ENCODE measurements around the gene UBR2.

DNA sequence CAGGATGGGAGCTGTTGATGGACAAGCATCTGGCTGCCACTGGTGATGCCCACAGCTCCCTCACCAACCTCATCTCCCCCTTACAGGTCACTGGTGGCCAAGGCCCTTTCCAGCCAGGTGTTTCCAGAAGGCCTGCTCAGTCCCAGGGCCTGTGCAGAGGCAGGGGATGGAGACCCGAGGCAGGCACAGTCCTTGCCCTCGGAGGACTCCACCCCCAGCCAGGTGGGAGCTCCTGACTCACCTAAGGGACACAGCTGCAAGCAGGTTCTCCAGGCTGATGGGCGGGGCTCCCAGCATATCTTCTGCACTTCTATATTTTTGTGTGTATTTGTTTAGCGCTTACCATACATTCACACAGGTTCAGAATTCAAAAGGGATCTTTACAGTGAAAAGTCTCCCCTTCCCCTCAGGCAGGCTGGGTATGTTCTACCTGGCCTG is 141.1 kb downstream of the UBR2 start:
- TF ChIP-seq ZNF44 (CRISPR knock-in tag; IDR thresholded peaks at IDR 0.05) = no peak
- TF ChIP-seq ASH2L (IDR thresholded peaks at IDR 0.05; ENCODE audit: insufficient read length, low read depth, low read length) = no peak
- no peak for TF ChIP-seq AHR (CRISPR knock-in tag; IDR thresholded peaks at IDR 0.05)
- no peak for TF ChIP-seq SMAD1 (CRISPR knock-in tag; IDR thresholded peaks at IDR 0.05; ENCODE audit: borderline replicate concordance, low read depth)
- TF ChIP-seq SALL2 (CRISPR knock-in tag; IDR thresholded peaks at IDR 0.05) = no peak
- TF ChIP-seq, protein P1, sequence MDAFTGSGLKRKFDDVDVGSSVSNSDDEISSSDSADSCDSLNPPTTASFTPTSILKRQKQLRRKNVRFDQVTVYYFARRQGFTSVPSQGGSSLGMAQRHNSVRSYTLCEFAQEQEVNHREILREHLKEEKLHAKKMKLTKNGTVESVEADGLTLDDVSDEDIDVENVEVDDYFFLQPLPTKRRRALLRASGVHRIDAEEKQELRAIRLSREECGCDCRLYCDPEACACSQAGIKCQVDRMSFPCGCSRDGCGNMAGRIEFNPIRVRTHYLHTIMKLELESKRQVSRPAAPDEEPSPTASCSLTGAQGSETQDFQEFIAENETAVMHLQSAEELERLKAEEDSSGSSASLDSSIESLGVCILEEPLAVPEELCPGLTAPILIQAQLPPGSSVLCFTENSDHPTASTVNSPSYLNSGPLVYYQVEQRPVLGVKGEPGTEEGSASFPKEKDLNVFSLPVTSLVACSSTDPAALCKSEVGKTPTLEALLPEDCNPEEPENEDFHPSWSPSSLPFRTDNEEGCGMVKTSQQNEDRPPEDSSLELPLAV (CRISPR knock-in tag; conservative IDR thresholded peaks at IDR 0.05; ENCODE audit: low read depth) = no peak
- no peak for TF ChIP-seq FOXK1 (CRISPR knock-in tag; IDR thresholded peaks at IDR 0.05; ENCODE audit: borderline replicate concordance, low read depth)
- TF ChIP-seq, protein P2, sequence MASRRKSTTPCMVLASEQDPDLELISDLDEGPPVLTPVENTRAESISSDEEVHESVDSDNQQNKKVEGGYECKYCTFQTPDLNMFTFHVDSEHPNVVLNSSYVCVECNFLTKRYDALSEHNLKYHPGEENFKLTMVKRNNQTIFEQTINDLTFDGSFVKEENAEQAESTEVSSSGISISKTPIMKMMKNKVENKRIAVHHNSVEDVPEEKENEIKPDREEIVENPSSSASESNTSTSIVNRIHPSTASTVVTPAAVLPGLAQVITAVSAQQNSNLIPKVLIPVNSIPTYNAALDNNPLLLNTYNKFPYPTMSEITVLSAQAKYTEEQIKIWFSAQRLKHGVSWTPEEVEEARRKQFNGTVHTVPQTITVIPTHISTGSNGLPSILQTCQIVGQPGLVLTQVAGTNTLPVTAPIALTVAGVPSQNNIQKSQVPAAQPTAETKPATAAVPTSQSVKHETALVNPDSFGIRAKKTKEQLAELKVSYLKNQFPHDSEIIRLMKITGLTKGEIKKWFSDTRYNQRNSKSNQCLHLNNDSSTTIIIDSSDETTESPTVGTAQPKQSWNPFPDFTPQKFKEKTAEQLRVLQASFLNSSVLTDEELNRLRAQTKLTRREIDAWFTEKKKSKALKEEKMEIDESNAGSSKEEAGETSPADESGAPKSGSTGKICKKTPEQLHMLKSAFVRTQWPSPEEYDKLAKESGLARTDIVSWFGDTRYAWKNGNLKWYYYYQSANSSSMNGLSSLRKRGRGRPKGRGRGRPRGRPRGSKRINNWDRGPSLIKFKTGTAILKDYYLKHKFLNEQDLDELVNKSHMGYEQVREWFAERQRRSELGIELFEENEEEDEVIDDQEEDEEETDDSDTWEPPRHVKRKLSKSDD (CRISPR knock-in tag; IDR thresholded peaks at IDR 0.05; ENCODE audit: low read depth) = no peak
- no peak for TF ChIP-seq ZFP1 (CRISPR knock-in tag; IDR thresholded peaks at IDR 0.05)
- TF ChIP-seq RARG (CRISPR knock-in tag; IDR thresholded peaks at IDR 0.05; ENCODE audit: low read depth) = no peak
- no peak for TF ChIP-seq PHF21A (CRISPR knock-in tag; IDR thresholded peaks at IDR 0.05)
- TF ChIP-seq, protein P3, sequence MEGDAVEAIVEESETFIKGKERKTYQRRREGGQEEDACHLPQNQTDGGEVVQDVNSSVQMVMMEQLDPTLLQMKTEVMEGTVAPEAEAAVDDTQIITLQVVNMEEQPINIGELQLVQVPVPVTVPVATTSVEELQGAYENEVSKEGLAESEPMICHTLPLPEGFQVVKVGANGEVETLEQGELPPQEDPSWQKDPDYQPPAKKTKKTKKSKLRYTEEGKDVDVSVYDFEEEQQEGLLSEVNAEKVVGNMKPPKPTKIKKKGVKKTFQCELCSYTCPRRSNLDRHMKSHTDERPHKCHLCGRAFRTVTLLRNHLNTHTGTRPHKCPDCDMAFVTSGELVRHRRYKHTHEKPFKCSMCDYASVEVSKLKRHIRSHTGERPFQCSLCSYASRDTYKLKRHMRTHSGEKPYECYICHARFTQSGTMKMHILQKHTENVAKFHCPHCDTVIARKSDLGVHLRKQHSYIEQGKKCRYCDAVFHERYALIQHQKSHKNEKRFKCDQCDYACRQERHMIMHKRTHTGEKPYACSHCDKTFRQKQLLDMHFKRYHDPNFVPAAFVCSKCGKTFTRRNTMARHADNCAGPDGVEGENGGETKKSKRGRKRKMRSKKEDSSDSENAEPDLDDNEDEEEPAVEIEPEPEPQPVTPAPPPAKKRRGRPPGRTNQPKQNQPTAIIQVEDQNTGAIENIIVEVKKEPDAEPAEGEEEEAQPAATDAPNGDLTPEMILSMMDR (CRISPR knock-in tag; IDR thresholded peaks at IDR 0.05) = no peak
- TF ChIP-seq KDM1A (CRISPR knock-in tag; IDR thresholded peaks at IDR 0.05) = no peak
